IMR-90 (cell line): ENCODE results near the gene CHN2. TPM values are rescaled to one million over a fixed set of nuclear protein-coding genes. Genes with fewer than 3 reads are reported as not detected.

ENCODE experiments used
- ATAC-seq: fragments of 200-7000 bp; cut with Tn5 transposase; 2 replicates; pipeline ENCODE4 v1.9.1; 2020; ENCODE audit warnings: low read depth, mild to moderate bottlenecking, moderate library complexity
- BruUV-seq: library from RNA; stranded (reverse); fragments of 400-500 nt; replicated peaks from 2 replicates; lab custom pipeline; 2021; lab: Mats Ljungman, UMichigan
- CTCF ChIA-PET: fragments of 300-600 bp; formaldehyde crosslinking; extraction: SDS; loops from one replicate; lab custom pipeline; 2021; ENCODE audit warnings: antibody characterized with exemption; lab: Yijun Ruan, JAX
- POLR2A ChIA-PET: fragments of 300-600 bp; sonication (Branson Sonifier 250); formaldehyde crosslinking; loops from one replicate; lab custom pipeline; 2022; ENCODE audit warnings: antibody characterized with exemption; ENCODE audit not compliant: unreplicated experiment; lab: Charles Lee
- DNase-seq: peaks from one replicate; pipeline ENCODE4 v3.0.0; 2013
- H2AFZ ChIP-seq: replicated peaks from 2 replicates; pipeline ENCODE3; 2013; ENCODE audit warnings: low read length, mild to moderate bottlenecking; ENCODE audit not compliant: poor library complexity
- H2AK5ac ChIP-seq: 2 replicates; pipeline ENCODE4 v1.6.1; 2013; ENCODE audit warnings: low read depth, low read length, inconsistent platforms
- H2AK9ac ChIP-seq: replicated peaks from 2 replicates; pipeline ENCODE3; 2013; ENCODE audit warnings: mild to moderate bottlenecking, low read depth, low read length, moderate library complexity; ENCODE audit not compliant: poor library complexity
- H2BK120ac ChIP-seq: 2 replicates; pipeline ENCODE4 v1.6.1; 2013; ENCODE audit warnings: low read depth, low read length, inconsistent platforms
- H2BK15ac ChIP-seq: 3 replicates; pipeline ENCODE4 v1.6.1; 2013; ENCODE audit warnings: low read depth, low read length, inconsistent platforms
- H2BK20ac ChIP-seq: 2 replicates; pipeline ENCODE4 v1.6.1; 2013; ENCODE audit warnings: low read depth, mild to moderate bottlenecking, inconsistent platforms, low read length, moderate library complexity
- H2BK5ac ChIP-seq: 2 replicates; pipeline ENCODE4 v1.6.1; 2013; ENCODE audit warnings: mild to moderate bottlenecking, low read depth, low read length, inconsistent platforms; ENCODE audit not compliant: poor library complexity, severe bottlenecking
- H3K14ac ChIP-seq: replicated peaks from 2 replicates; pipeline ENCODE4 v1.6.1; 2013; ENCODE audit warnings: low read depth, low read length, inconsistent platforms
- H3K18ac ChIP-seq: 2 replicates; pipeline ENCODE4 v1.6.1; 2013; ENCODE audit warnings: low read depth, low read length, control low read depth
- H3K23ac ChIP-seq: 2 replicates; pipeline ENCODE4 v1.6.1; 2013; ENCODE audit warnings: low read depth, low read length, inconsistent platforms
- H3K27ac ChIP-seq: 2 replicates; pipeline ENCODE4 v1.5.1; 2013; ENCODE audit warnings: mild to moderate bottlenecking, control low read depth, low read length; ENCODE audit not compliant: insufficient read depth
- H3K27me3 ChIP-seq: 2 replicates; pipeline ENCODE4 v1.6.1; 2013; ENCODE audit warnings: low read length; ENCODE audit not compliant: control insufficient read depth, insufficient read depth
- H3K36me3 ChIP-seq: 2 replicates; pipeline ENCODE4 v1.6.1; 2013; ENCODE audit warnings: low read length, mixed read lengths; ENCODE audit not compliant: control insufficient read depth, insufficient read depth
- H3K4ac ChIP-seq: 2 replicates; pipeline ENCODE4 v1.6.1; 2013; ENCODE audit warnings: low read depth, low read length, inconsistent platforms
- H3K4me1 ChIP-seq: 2 replicates; pipeline ENCODE4 v1.6.1; 2013; ENCODE audit warnings: low read length, mixed read lengths; ENCODE audit not compliant: control insufficient read depth, insufficient read depth
- H3K4me2 ChIP-seq: 2 replicates; pipeline ENCODE4 v1.6.1; 2013; ENCODE audit warnings: low read depth, mild to moderate bottlenecking, control low read depth, low read length, moderate library complexity
- H3K4me3 ChIP-seq: 2 replicates; pipeline ENCODE4 v1.5.1; 2013; ENCODE audit warnings: low read depth, mild to moderate bottlenecking, control low read depth, low read length, moderate library complexity; ENCODE audit not compliant: insufficient read depth
- H3K56ac ChIP-seq: 2 replicates; pipeline ENCODE4 v1.6.1; 2013; ENCODE audit warnings: low read length, inconsistent platforms; ENCODE audit not compliant: insufficient read depth; ENCODE audit errors: extremely low read depth
- H3K79me1 ChIP-seq, 2 experiments: 2 replicates each; pipeline ENCODE4 v1.6.1; 2013; ENCODE audit warnings: low read length in 2 of 2, inconsistent platforms in 1 of 2, low read depth in 1 of 2
- H3K9ac ChIP-seq: 2 replicates; pipeline ENCODE4 v1.6.1; 2013; ENCODE audit warnings: low read depth, low read length, control low read depth
- H3K9me1 ChIP-seq: 2 replicates; pipeline ENCODE4 v1.6.1; 2013; ENCODE audit warnings: low read length, inconsistent platforms; ENCODE audit not compliant: insufficient read depth
- H3K9me3 ChIP-seq: 2 replicates; pipeline ENCODE4 v1.6.1; 2013; ENCODE audit warnings: low read length; ENCODE audit not compliant: control insufficient read depth, insufficient read depth
- H4K20me1 ChIP-seq: 2 replicates; pipeline ENCODE4 v1.6.1; 2013; ENCODE audit warnings: low read length, inconsistent platforms; ENCODE audit not compliant: insufficient read depth
- H4K5ac ChIP-seq: 2 replicates; pipeline ENCODE4 v1.6.1; 2013; ENCODE audit warnings: mild to moderate bottlenecking, low read depth, low read length, control low read depth
- H4K8ac ChIP-seq, 2 experiments: 2 replicates each; pipeline ENCODE4 v1.6.1; 2013; ENCODE audit warnings: low read depth in 2 of 2, low read length in 2 of 2, control low read depth in 1 of 2, inconsistent platforms in 1 of 2
- H4K91ac ChIP-seq: 2 replicates; pipeline ENCODE4 v1.6.1; 2013; ENCODE audit warnings: low read depth, low read length, inconsistent platforms; ENCODE audit not compliant: insufficient read depth
- BHLHE40 ChIP-seq: fragments of 150-350 bp; IDR thresholded peaks from 2 replicates; pipeline ENCODE4 v1.6.1; 2016; ENCODE audit warnings: mild to moderate bottlenecking, low read depth, low read length
- CEBPB ChIP-seq: IDR thresholded peaks from 2 replicates; pipeline ENCODE4 v1.6.1; 2012; ENCODE audit warnings: low read depth, low read length, improper control_type of control experiment
- FOS ChIP-seq: fragments of 150-350 bp; IDR thresholded peaks from 2 replicates; pipeline ENCODE4 v1.6.1; 2016; ENCODE audit warnings: low read depth, low read length
- MAFK ChIP-seq: IDR thresholded peaks from 2 replicates; pipeline ENCODE4 v1.6.1; 2012; ENCODE audit warnings: low read depth, low read length, improper control_type of control experiment
- MAZ ChIP-seq: IDR thresholded peaks from 2 replicates; pipeline ENCODE4 v1.6.1; 2012; ENCODE audit warnings: low read depth, mild to moderate bottlenecking, low read length, improper control_type of control experiment, moderate library complexity, borderline replicate concordance
- MXI1 ChIP-seq: IDR thresholded peaks from 2 replicates; pipeline ENCODE4 v1.6.1; 2012; ENCODE audit warnings: low read depth, mild to moderate bottlenecking, low read length, moderate library complexity, borderline replicate concordance
- NFE2L2 ChIP-seq: fragments of 150-350 bp; IDR thresholded peaks from 2 replicates; pipeline ENCODE4 v1.6.1; 2016; ENCODE audit warnings: low read depth, mild to moderate bottlenecking, low read length
- RCOR1 ChIP-seq: IDR thresholded peaks from 2 replicates; pipeline ENCODE4 v1.6.1; 2012; ENCODE audit warnings: mild to moderate bottlenecking, low read length, improper control_type of control experiment; ENCODE audit not compliant: insufficient replicate concordance
- RFX5 ChIP-seq: IDR thresholded peaks from 2 replicates; pipeline ENCODE4 v1.8.0; 2012; ENCODE audit warnings: low read depth, mild to moderate bottlenecking, low read length, moderate library complexity
- WGBS, 2 experiments: methylation state at CpG; one replicate each; pipeline versions ENCODE4 v1.1.5 to v1.1.7; 2013; ENCODE audit warnings: missing lambda C conversion rate in 2 of 2; ENCODE audit not compliant: insufficient read length in 1 of 2; ENCODE audit errors: extremely low coverage in 2 of 2; 5-methylcytosine and 5-hydroxymethylcytosine counted together
- dilution Hi-C: fragments of 300-500 bp; cut with HindIII; formaldehyde crosslinking; loops from one replicate; pipeline ENCODE4 v1.14.3; 2018; ENCODE audit warnings: low sequenced_read_pairs; ENCODE audit not compliant: unreplicated experiment
- in situ Hi-C: fragments of 300-500 bp; cut with MboI; formaldehyde crosslinking; loops from 3 replicates; pipeline ENCODE4 v1.14.3; 2019; ENCODE audit warnings: low sequenced_read_pairs, inconsistent platforms, mixed read lengths
- intact Hi-C: fragments of 100-400 bp; cut with micrococcal nuclease; formaldehyde crosslinking; loops from 2 replicates; pipeline ENCODE4 v1.10.0; 2022
- polyA plus RNA-seq, 3 experiments: library from polyadenylated mRNA; depleted of rRNA; stranded (reverse); fragments of >200 nt; gene quantifications; 2 replicates each; pipeline ENCODE4 v1.2.3, GENCODE V29; 2012; ENCODE audit warnings: low replicate concordance in 1 of 3
- total RNA-seq: library from RNA; depleted of rRNA; stranded (reverse); fragments of >200 nt; gene quantifications from 2 replicates; pipeline ENCODE4 v1.2.3, GENCODE V29; 2012
- TF ChIP-seq, protein P1 (sequence below): fragments of 150-350 bp; IDR thresholded peaks from 2 replicates; pipeline ENCODE4 v1.6.1; 2017; ENCODE audit warnings: mild to moderate bottlenecking, antibody characterized with exemption, low read length, low read depth
- TF ChIP-seq, protein P2 (sequence below): conservative IDR thresholded peaks from 2 replicates; pipeline ENCODE4 v1.5.1; 2012; ENCODE audit warnings: mild to moderate bottlenecking, low read depth, low read length, improper control_type of control experiment
- TF ChIP-seq, protein P3 (sequence below): fragments of 150-350 bp; IDR thresholded peaks from 2 replicates; pipeline ENCODE4 v1.6.1; 2016; ENCODE audit warnings: low read depth, mild to moderate bottlenecking, low read length, moderate library complexity, borderline replicate concordance

The CHN2 gene
- total and polyA plus RNA-seq, 2 of the 4 experiments (the other 2 are of a cell fraction), result not detected

DNA sequence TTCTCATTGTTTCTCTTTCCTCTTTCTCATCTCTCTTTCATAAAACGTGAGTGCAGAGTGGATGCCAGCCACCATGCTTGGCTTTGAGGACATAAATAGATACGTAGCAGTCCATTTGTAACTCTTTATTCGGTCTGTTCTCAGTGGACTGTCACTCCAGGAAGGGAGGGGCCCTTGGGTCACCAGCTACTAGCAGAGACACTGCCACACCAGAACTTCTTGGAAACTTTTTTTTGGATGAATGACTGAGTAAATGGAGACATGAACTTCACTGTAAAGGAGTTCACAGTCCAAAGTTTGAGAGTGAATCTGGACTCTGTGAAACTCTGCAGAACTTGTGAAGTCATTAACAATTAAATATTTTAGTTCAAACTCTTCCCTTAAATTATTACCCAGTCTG is 20.2 kb downstream of the CHN2 start:
- Histone ChIP-seq H2AFZ (no peak overlapping the region), H3K4ac (no peak overlapping the region), H4K20me1 (no peaks in the 10 kb centered on the region), H2BK120ac (no peak overlapping the region), H4K91ac (no peak overlapping the region), H3K4me1 (no peaks in the 10 kb centered on the region), H2AK9ac (no peak overlapping the region), H3K79me1 (no peaks in the 10 kb centered on the region), H2BK5ac (no peak overlapping the region), H3K9me3 (no peaks in the 10 kb centered on the region), H2BK20ac (no peak overlapping the region), H3K56ac (no peak overlapping the region), H4K8ac (no peak overlapping the region), H3K9ac (no peak overlapping the region), H3K18ac (no peak overlapping the region), H3K27ac (no peak overlapping the region), H2BK15ac (no peak overlapping the region), H4K5ac (no peak overlapping the region), H3K23ac (no peak overlapping the region), H2AK5ac (no peak overlapping the region), H3K14ac (no peak overlapping the region), H3K4me2 (no peak overlapping the region), H3K9me1 (no peaks in the 10 kb centered on the region), H3K36me3 (no peaks in the 10 kb centered on the region), H3K27me3 (no peaks in the 10 kb centered on the region), H3K4me3 (no peak overlapping the region)
- dilution Hi-C loops, result no loop called here
- ATAC-seq (no peak), DNase-seq (no peak)
- intact Hi-C loops, result no loop called here
- CTCF ChIA-PET, result no interaction called here
- POLR2A ChIA-PET, result no interaction called here
- no TSS peak for BruUV-seq
- WGBS, 2 experiments, result 20% methylated on average over 2 of the region's 3 CpGs; no CpG with 5 or more reads in 1 of the 2 experiments
- in situ Hi-C loops, result no loop called here
- TF ChIP-seq FOS (no peak), CEBPB (no peak), NFE2L2 (no peak), RCOR1 (no peak), MXI1 (no peak), BHLHE40 (no peak), MAZ (no peak), MAFK (no peak), RFX5 (no peak)
- TF ChIP-seq, protein P1, sequence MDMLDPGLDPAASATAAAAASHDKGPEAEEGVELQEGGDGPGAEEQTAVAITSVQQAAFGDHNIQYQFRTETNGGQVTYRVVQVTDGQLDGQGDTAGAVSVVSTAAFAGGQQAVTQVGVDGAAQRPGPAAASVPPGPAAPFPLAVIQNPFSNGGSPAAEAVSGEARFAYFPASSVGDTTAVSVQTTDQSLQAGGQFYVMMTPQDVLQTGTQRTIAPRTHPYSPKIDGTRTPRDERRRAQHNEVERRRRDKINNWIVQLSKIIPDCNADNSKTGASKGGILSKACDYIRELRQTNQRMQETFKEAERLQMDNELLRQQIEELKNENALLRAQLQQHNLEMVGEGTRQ, result no peak
- TF ChIP-seq, protein P2, sequence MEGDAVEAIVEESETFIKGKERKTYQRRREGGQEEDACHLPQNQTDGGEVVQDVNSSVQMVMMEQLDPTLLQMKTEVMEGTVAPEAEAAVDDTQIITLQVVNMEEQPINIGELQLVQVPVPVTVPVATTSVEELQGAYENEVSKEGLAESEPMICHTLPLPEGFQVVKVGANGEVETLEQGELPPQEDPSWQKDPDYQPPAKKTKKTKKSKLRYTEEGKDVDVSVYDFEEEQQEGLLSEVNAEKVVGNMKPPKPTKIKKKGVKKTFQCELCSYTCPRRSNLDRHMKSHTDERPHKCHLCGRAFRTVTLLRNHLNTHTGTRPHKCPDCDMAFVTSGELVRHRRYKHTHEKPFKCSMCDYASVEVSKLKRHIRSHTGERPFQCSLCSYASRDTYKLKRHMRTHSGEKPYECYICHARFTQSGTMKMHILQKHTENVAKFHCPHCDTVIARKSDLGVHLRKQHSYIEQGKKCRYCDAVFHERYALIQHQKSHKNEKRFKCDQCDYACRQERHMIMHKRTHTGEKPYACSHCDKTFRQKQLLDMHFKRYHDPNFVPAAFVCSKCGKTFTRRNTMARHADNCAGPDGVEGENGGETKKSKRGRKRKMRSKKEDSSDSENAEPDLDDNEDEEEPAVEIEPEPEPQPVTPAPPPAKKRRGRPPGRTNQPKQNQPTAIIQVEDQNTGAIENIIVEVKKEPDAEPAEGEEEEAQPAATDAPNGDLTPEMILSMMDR, result no peak
- TF ChIP-seq, protein P3, sequence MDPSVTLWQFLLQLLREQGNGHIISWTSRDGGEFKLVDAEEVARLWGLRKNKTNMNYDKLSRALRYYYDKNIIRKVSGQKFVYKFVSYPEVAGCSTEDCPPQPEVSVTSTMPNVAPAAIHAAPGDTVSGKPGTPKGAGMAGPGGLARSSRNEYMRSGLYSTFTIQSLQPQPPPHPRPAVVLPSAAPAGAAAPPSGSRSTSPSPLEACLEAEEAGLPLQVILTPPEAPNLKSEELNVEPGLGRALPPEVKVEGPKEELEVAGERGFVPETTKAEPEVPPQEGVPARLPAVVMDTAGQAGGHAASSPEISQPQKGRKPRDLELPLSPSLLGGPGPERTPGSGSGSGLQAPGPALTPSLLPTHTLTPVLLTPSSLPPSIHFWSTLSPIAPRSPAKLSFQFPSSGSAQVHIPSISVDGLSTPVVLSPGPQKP, result no peak
